Spleen (tissue), 11 donors: ENCODE data around the gene RHOC. TPM values are rescaled to one million over a fixed set of nuclear protein-coding genes. Genes with fewer than 3 reads are reported as not detected.

Experiments
- DNase-seq: peaks from one replicate; pipeline ENCODE4 v3.0.0-alpha.2; 2020
- H3K27ac ChIP-seq, 8 donors: fragments of 200-600 bp; sonication (generic) in 7 of 8; 1 replicate in 4 of 8; 2 replicates in 4 of 8; pipeline versions ENCODE4 v1.5.0 to v1.8.0; 2016 to 2021; ENCODE audit warnings: inconsistent platforms in 4 of 8, mild to moderate bottlenecking in 4 of 8, moderate library complexity in 1 of 8
- H3K27me3 ChIP-seq, 7 donors: fragments of 200-600 bp; sonication (generic) in 6 of 7; replicated peaks in 1 of 7; 1 replicate in 4 of 7; 2 replicates in 3 of 7; pipeline versions ENCODE4 v1.5.0 to v1.8.0; 2016 to 2021; ENCODE audit warnings: inconsistent platforms in 3 of 7, mild to moderate bottlenecking in 1 of 7
- H3K36me3 ChIP-seq, 6 donors: fragments of 200-600 bp; sonication (generic) in 5 of 6; 1 replicate in 4 of 6; 2 replicates in 2 of 6; pipeline versions ENCODE4 v1.5.0 to v1.8.0; 2016 to 2021; ENCODE audit warnings: inconsistent platforms in 2 of 6
- H3K4me1 ChIP-seq, 6 donors: fragments of 200-600 bp; sonication (generic) in 5 of 6; 1 replicate in 3 of 6; 2 replicates in 3 of 6; pipeline versions ENCODE4 v1.5.0 to v1.8.0; 2016 to 2021; ENCODE audit warnings: inconsistent platforms in 3 of 6
- H3K4me3 ChIP-seq, 8 donors: fragments of 200-600 bp; sonication (generic) in 7 of 8; 1 replicate in 4 of 8; 2 replicates in 4 of 8; pipeline versions ENCODE4 v1.5.0 to v1.8.0; 2016 to 2021; ENCODE audit warnings: inconsistent platforms in 4 of 8, mild to moderate bottlenecking in 4 of 8, moderate library complexity in 2 of 8
- H3K9me3 ChIP-seq, 8 donors: fragments of 200-600 bp; sonication (generic) in 7 of 8; 1 replicate in 4 of 8; 2 replicates in 4 of 8; pipeline versions ENCODE4 v1.5.0 to v1.8.0; 2016 to 2021; ENCODE audit warnings: inconsistent platforms in 4 of 8
- POLR2A ChIP-seq, 3 donors: fragments of 450-650 bp; IDR thresholded peaks; one replicate each; pipeline ENCODE4 v1.5.1; 2017; ENCODE audit warnings: antibody characterized with exemption in 3 of 3, mild to moderate bottlenecking in 1 of 3
- POLR2AphosphoS5 ChIP-seq, 3 donors: sonication (generic); formaldehyde crosslinking; IDR thresholded peaks; one replicate each; pipeline ENCODE4 v1.5.1; 2017; ENCODE audit warnings: antibody characterized with exemption in 3 of 3
- WGBS, 5 donors: extraction: QIAGEN DNeasy Blood & Tissue Kit in 3 of 5; methylation state at CpG; one replicate each; pipeline versions ENCODE4 v1.1.5 to v1.1.7; 2013 to 2018; 5-methylcytosine and 5-hydroxymethylcytosine counted together
- intact Hi-C: fragments of 100-400 bp; cut with DNase I; formaldehyde crosslinking; loops from one replicate; pipeline ENCODE4 v1.15.0; 2023; ENCODE audit warnings: low total_unique reads
- polyA plus RNA-seq, 3 donors: library from polyadenylated mRNA; stranded (reverse); fragments of 200-250 nt; gene quantifications; one replicate each; pipeline ENCODE4 v1.2.1, GENCODE V29; 2013
- total RNA-seq, 7 donors: library from RNA; depleted of rRNA in 3 of 7; stranded (reverse); fragments of >200 nt in 3 of 7; fragmentation: NEBNext Ultra II Directional in 4 of 7; extraction: Animal tissue kit (Norgen Biotek cat#: 25700) in 4 of 7; gene quantifications; one replicate each; pipeline versions ENCODE4 v1.1.0 to v1.2.1, GENCODE V29; 2016 to 2021
- TF ChIP-seq, protein P1 (sequence below), 11 experiments: fragments of 200-600 bp in 7 of 11; fragments of 450-650 bp in 4 of 11; sonication (generic) in 4 of 11; IDR thresholded peaks in 8 of 11; conservative IDR thresholded peaks in 3 of 11; 1 replicate in 7 of 11; 2 replicates in 4 of 11; pipeline versions ENCODE4 v1.4.0 to v1.8.0; 2016 to 2021; ENCODE audit warnings: antibody characterized with exemption in 11 of 11, inconsistent platforms in 4 of 11, mild to moderate bottlenecking in 1 of 11
- donor health status: healthy with polysubstance abuse.
- donor health status: DM: no; HTN: no; CAD: no; lungs with moderate emphysema.
- donor health status: DM: no; HTN: no; CAD: no.
- donor health status: Bipolar disorder and iron deficiency.
- donor health status: healthy.
- donor health status: DM: no; HTN: no; CAD: no.
- donor health status: DM: yes; HTN: yes; CAD: no.

Gene RHOC
- total and polyA plus RNA-seq, 10 donors, result 120 to 323 (median 203) TPM

DNA sequence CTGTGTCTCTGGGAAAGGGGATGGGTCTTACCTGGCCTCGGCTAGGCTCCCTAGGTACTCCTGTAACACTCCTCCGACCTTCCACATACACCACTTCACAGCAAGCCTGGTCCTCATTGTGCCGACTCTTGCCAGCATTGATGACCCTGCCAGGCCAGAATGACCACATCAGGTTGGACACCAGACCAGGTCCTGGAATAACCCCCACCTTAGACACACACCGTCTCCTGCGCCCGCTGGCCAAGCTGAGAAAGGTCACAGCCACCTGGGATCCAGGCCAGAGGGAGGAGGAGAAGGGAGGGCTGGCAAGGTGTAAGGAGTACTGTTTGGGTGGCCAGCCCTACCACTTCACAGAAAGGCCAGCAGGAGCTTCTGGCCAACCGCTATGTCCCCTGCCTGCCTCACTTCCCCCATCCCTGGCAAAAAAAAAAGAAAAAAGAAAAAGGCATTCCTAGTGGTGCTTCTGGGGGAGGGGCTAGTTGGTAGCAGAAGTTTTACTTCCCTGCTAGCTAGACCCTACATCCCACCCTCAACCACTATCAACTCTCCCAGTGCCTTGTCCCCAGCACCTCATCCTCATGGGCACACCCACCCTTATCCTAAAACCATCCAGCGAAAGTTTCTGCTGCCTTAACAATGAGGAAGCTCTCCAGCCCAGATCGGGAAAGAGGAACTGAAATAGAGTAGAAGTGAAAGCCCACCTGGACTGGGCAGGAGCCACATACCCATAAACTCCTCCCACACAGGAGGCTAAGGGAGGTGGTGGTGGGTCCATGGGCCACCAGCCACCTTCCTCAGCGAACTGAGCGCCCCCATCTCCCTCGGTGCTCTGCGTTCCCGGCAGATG is 6.8 kb upstream of the RHOC start:
- 46 to 70% (median 50%) methylated on average over 10 to 14 of the region's 14 CpGs for WGBS, 5 donors
- intact Hi-C loops, result no loop called here
- peak; percentile 82 for DNase-seq

DNA sequence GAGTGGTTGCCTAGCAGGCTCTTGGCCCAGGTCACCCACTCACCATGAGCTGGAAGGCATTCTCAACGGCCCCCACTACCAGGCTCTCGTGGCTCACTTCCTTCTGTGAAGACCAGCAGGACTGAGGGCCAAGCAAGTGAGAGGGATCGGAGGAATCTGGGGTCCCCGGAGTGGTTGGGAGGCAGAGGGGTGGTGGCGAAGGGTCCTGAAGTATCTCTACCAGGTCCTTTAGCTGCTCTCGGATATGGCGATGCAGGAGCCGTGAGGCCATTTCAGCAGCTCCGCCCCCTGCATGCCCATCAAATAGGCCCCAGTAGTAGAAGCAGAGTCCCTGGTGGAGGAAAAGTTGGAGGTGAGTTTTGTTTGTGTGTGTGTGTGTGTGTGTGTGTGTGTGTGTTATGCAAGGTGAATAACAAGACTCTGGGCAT is 5.8 kb upstream of the RHOC start:
- H3K27ac ChIP-seq, result no peak overlapping the region
- H3K4me3 ChIP-seq, result no peak overlapping the region
- H3K4me1 ChIP-seq, result peaks cover 5 to 47% (median 30%) of the 10 kb centered on the region in 6 donors
- TF ChIP-seq POLR2AphosphoS5 (IDR thresholded peaks at IDR 0.05) (no peak), POLR2A (IDR thresholded peaks at IDR 0.05) (no peak)
- TF ChIP-seq, protein P1, sequence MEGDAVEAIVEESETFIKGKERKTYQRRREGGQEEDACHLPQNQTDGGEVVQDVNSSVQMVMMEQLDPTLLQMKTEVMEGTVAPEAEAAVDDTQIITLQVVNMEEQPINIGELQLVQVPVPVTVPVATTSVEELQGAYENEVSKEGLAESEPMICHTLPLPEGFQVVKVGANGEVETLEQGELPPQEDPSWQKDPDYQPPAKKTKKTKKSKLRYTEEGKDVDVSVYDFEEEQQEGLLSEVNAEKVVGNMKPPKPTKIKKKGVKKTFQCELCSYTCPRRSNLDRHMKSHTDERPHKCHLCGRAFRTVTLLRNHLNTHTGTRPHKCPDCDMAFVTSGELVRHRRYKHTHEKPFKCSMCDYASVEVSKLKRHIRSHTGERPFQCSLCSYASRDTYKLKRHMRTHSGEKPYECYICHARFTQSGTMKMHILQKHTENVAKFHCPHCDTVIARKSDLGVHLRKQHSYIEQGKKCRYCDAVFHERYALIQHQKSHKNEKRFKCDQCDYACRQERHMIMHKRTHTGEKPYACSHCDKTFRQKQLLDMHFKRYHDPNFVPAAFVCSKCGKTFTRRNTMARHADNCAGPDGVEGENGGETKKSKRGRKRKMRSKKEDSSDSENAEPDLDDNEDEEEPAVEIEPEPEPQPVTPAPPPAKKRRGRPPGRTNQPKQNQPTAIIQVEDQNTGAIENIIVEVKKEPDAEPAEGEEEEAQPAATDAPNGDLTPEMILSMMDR (IDR thresholded peaks at IDR 0.05 in 8 of 11, conservative IDR thresholded peaks at IDR 0.05 in 3 of 11), result no peak
- peak; percentile 67 for DNase-seq
- H3K36me3 ChIP-seq, result no peaks in the 10 kb centered on the region
- H3K27me3 ChIP-seq, result peaks cover 0 to 11% (median 0%) of the 10 kb centered on the region in 7 donors
- intact Hi-C loops, result no loop called here
- WGBS, 5 donors, result 81 to 90% (median 84%) methylated on average over 9 of the region's 9 CpGs
- H3K9me3 ChIP-seq, result no peaks in the 10 kb centered on the region

More for the DNA sequence above, 6.8 kb upstream of the RHOC start:
- no peaks in the 10 kb centered on the region for H3K36me3 ChIP-seq
- peaks cover 0 to 13% (median 0%) of the 10 kb centered on the region in 7 donors for H3K27me3 ChIP-seq
- H3K27ac ChIP-seq, result peak overlapping the region in 3 of 8 donors; percentile 5 to 78 (median 48)
- no peak for TF ChIP-seq POLR2A (IDR thresholded peaks at IDR 0.05)
- TF ChIP-seq, protein P1 (IDR thresholded peaks at IDR 0.05 in 8 of 11, conservative IDR thresholded peaks at IDR 0.05 in 3 of 11), result no peak
- peak in 2 of 3 donors; percentile 29 to 43 for TF ChIP-seq POLR2AphosphoS5 (IDR thresholded peaks at IDR 0.05)
- no peaks in the 10 kb centered on the region for H3K9me3 ChIP-seq
- H3K4me1 ChIP-seq, result peaks cover 8 to 48% (median 32%) of the 10 kb centered on the region in 6 donors
- peak overlapping the region; percentile 42 to 76 (median 61) for H3K4me3 ChIP-seq

DNA sequence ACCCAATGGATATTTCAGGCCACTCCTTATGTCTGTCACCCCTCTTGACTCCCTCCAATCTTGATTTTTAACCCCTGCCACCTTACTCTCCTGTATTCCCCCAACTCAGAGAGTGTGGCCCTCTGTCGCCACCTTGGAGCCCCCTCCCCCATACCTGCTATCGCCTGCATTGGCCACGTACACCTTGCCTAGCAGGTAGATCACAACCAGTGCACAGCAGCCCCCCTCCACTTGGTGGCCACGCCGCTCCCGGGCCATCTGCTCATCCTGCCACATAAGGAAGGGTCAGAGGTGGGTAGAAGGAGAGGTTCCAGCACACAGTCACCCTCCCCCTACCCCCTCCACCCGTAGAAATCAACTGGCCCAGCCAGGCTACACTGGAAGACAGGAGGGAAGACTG is 5.3 kb upstream of the RHOC start:
- TF ChIP-seq, protein P1 (IDR thresholded peaks at IDR 0.05 in 8 of 11, conservative IDR thresholded peaks at IDR 0.05 in 3 of 11), result no peak
- TF ChIP-seq POLR2A (IDR thresholded peaks at IDR 0.05), result no peak
- TF ChIP-seq POLR2AphosphoS5 (IDR thresholded peaks at IDR 0.05), result no peak
- Histone ChIP-seq H3K4me1 (peaks cover 5 to 47% (median 34%) of the 10 kb centered on the region in 6 donors), H3K36me3 (no peaks in the 10 kb centered on the region), H3K27me3 (peaks cover 0 to 11% (median 0%) of the 10 kb centered on the region in 7 donors), H3K4me3 (no peak overlapping the region), H3K27ac (no peak overlapping the region), H3K9me3 (no peaks in the 10 kb centered on the region)
- intact Hi-C loops, result no loop called here
- DNase-seq, result peak; percentile 74
- 87 to 94% (median 91%) methylated on average over 7 of the region's 7 CpGs for WGBS, 5 donors

DNA sequence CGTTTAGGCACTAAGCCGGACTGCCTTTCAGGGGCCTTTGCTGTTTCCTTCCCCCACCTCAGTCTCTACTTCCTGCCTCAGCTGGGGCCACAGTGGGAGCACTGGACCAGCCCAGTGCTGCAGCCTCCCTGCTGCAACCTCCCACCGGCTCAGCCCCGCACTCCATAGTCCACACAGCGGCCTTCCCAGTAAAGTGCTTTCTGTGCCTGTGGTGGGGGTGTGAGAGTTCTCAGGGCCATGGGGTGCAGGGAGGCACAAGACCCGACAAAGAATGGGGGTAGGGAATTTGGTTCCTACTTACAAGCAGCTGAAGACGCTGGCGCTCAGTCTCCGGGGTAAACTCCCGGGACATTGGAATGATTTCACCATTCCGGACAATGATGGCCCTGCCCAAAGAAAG is 4.7 kb upstream of the RHOC start:
- H3K9me3 ChIP-seq, result no peaks in the 10 kb centered on the region
- H3K36me3 ChIP-seq, result no peaks in the 10 kb centered on the region
- peaks cover 0 to 13% (median 0%) of the 10 kb centered on the region in 7 donors for H3K27me3 ChIP-seq
- H3K4me3 ChIP-seq, result no peak overlapping the region
- 80 to 86% (median 82%) methylated on average over 8 to 11 of the region's 11 CpGs for WGBS, 5 donors
- peak; percentile 71 for DNase-seq
- intact Hi-C loops, result no loop called here
- H3K4me1 ChIP-seq, result peaks cover 5 to 47% (median 35%) of the 10 kb centered on the region in 6 donors
- no peak overlapping the region for H3K27ac ChIP-seq
- TF ChIP-seq POLR2AphosphoS5 (IDR thresholded peaks at IDR 0.05) (no peak), POLR2A (IDR thresholded peaks at IDR 0.05) (no peak)
- TF ChIP-seq, protein P1 (IDR thresholded peaks at IDR 0.05 in 8 of 11, conservative IDR thresholded peaks at IDR 0.05 in 3 of 11), result no peak
